DLD1 (cell line): Measurements from ENCODE around the gene GPD1L.
"Not testable (repeated sequence)": the region's sequence is repeated elsewhere in the genome, so short reads cannot be mapped to it uniquely, and the experiment has no call there.

Source experiments
- in situ Hi-C: cut with HindIII; loops from 2 replicates; pipeline ENCODE4 v1.10.0; 2017; ENCODE audit warnings: low sequenced_read_pairs

The GPD1L gene

GRCh38 chr3:32176989-32177701, 70.7 kb downstream of the GPD1L start:
- in situ Hi-C loops, result no loop called here

- in situ Hi-C loops, result no loop called here
Measured at GRCh38 chr3:32177702-32178198, 71.3 kb downstream of the GPD1L start.

GRCh38 chr3:32180141-32180784, 73.8 kb downstream of the GPD1L start:
- in situ Hi-C loops, result no loop called here

GRCh38 chr3:32181365-32181764, 74.9 kb downstream of the GPD1L start:
- in situ Hi-C loops, result no loop called here

GRCh38 chr3:32181796-32182195, 75.4 kb downstream of the GPD1L start:
- in situ Hi-C loops, result no loop called here

- in situ Hi-C loops, result no loop called here
Measured at GRCh38 chr3:32184187-32184730, 77.8 kb downstream of the GPD1L start.

- in situ Hi-C loops, result no loop called here
Measured at GRCh38 chr3:32186097-32186496, 79.7 kb downstream of the GPD1L start.

GRCh38 chr3:32186876-32187275, 80.5 kb downstream of the GPD1L start:
- in situ Hi-C loops, result no loop called here

GRCh38 chr3:32189693-32190092, 83.3 kb downstream of the GPD1L start:
- in situ Hi-C loops, result no loop called here

- in situ Hi-C loops, result not testable (repeated sequence)
Measured at GRCh38 chr3:32190556-32190955, 84.1 kb downstream of the GPD1L start.

- in situ Hi-C loops, result no loop called here
Measured at GRCh38 chr3:32193101-32193500, 86.7 kb downstream of the GPD1L start.

GRCh38 chr3:32194653-32195052, 88.2 kb downstream of the GPD1L start:
- in situ Hi-C loops, result no loop called here

GRCh38 chr3:32195995-32196540, 89.6 kb downstream of the GPD1L start:
- in situ Hi-C loops, result no loop called here

- in situ Hi-C loops, result no loop called here
Measured at GRCh38 chr3:32197991-32198390, 91.6 kb downstream of the GPD1L start.

GRCh38 chr3:32198714-32199113, 92.3 kb downstream of the GPD1L start:
- in situ Hi-C loops, result no loop called here

- in situ Hi-C loops, result no loop called here
Measured at GRCh38 chr3:32200490-32200889, 94.1 kb downstream of the GPD1L start.

GRCh38 chr3:32200992-32201758, 94.8 kb downstream of the GPD1L start:
- in situ Hi-C loops, result no loop called here

GRCh38 chr3:32202496-32202895, 96.1 kb downstream of the GPD1L start:
- in situ Hi-C loops, result no loop called here

- in situ Hi-C loops, result no loop called here
Measured at GRCh38 chr3:32203854-32204253, 97.4 kb downstream of the GPD1L start.

GRCh38 chr3:32208447-32208846, 102.0 kb downstream of the GPD1L start:
- in situ Hi-C loops, result no loop called here

- in situ Hi-C loops, result no loop called here
Measured at GRCh38 chr3:32215185-32215584, 108.8 kb downstream of the GPD1L start.
